Stomach smooth muscle (tissue), 2 donors: Measurements from ENCODE around the gene PJVK.
A peak's percentile ranks its signal among the peaks of the same experiment; 100 is the strongest.

Source experiments
- H3K27ac ChIP-seq: one replicate; pipeline ENCODE4 v1.7.0; 2013; ENCODE audit warnings: mild to moderate bottlenecking, low read length, inconsistent platforms
- H3K27me3 ChIP-seq, 2 donors: one replicate each; pipeline ENCODE4 v1.7.0; 2013; ENCODE audit warnings: low read length in 2 of 2; ENCODE audit not compliant: insufficient read depth in 2 of 2, control insufficient read depth in 1 of 2
- H3K36me3 ChIP-seq, 2 donors: one replicate each; pipeline ENCODE4 v1.7.0; 2013; ENCODE audit warnings: low read length in 2 of 2; ENCODE audit not compliant: control insufficient read depth in 2 of 2, insufficient read depth in 2 of 2
- H3K4me1 ChIP-seq: one replicate; pipeline ENCODE4 v1.7.0; 2013; ENCODE audit warnings: low read length; ENCODE audit not compliant: control insufficient read depth, insufficient read depth
- H3K4me3 ChIP-seq, 2 donors: one replicate each; pipeline ENCODE4 v1.7.0; 2013; ENCODE audit warnings: low read length in 2 of 2
- H3K9ac ChIP-seq, 2 donors: one replicate each; pipeline ENCODE4 v1.7.0; 2013; ENCODE audit warnings: low read length in 2 of 2, mild to moderate bottlenecking in 1 of 2
- H3K9me3 ChIP-seq, 2 donors: one replicate each; pipeline ENCODE4 v1.7.0; 2013; ENCODE audit warnings: low read length in 2 of 2; ENCODE audit not compliant: control insufficient read depth in 2 of 2
- donor health status: healthy.
- donor health status: Pancreatic carcinoma.

The PJVK gene

DNA sequence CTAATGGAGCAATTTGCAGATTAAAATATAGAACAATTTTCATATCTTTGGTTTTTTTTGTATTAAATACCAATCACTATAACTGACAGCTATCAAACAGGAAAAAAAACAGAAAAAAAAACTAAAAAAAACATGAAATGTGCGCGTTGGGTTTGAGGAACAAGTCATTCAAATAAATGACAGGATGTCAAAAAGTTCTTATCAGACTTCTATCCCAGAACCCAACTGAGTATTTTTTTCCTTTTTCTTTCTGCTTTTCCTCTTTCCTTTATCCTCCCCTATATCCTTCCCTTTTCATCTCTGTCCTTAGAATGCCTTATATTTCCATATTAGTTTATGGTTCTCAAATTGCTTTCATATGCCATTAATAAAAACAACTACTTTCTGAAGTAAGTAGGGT is 14.5 kb upstream of the PJVK start:
- H3K27me3 ChIP-seq: no peaks in the 10 kb centered on the region
- H3K4me1 ChIP-seq: no peaks in the 10 kb centered on the region
- no peak overlapping the region for H3K4me3 ChIP-seq
- no peak overlapping the region for H3K9ac ChIP-seq
- H3K9me3 ChIP-seq: no peaks in the 10 kb centered on the region
- peaks cover 33 to 52% of the 10 kb centered on the region in 2 donors for H3K36me3 ChIP-seq
- no peak overlapping the region for H3K27ac ChIP-seq

GRCh38 chr2:178441426-178441825 is 9.8 kb upstream of the PJVK start:
- no peaks in the 10 kb centered on the region for H3K9me3 ChIP-seq
- H3K9ac ChIP-seq: no peak overlapping the region
- H3K4me3 ChIP-seq: no peak overlapping the region
- H3K27me3 ChIP-seq: no peaks in the 10 kb centered on the region
- H3K4me1 ChIP-seq: no peaks in the 10 kb centered on the region
- H3K36me3 ChIP-seq: peaks cover 24 to 42% of the 10 kb centered on the region in 2 donors
- H3K27ac ChIP-seq: no peak overlapping the region

DNA sequence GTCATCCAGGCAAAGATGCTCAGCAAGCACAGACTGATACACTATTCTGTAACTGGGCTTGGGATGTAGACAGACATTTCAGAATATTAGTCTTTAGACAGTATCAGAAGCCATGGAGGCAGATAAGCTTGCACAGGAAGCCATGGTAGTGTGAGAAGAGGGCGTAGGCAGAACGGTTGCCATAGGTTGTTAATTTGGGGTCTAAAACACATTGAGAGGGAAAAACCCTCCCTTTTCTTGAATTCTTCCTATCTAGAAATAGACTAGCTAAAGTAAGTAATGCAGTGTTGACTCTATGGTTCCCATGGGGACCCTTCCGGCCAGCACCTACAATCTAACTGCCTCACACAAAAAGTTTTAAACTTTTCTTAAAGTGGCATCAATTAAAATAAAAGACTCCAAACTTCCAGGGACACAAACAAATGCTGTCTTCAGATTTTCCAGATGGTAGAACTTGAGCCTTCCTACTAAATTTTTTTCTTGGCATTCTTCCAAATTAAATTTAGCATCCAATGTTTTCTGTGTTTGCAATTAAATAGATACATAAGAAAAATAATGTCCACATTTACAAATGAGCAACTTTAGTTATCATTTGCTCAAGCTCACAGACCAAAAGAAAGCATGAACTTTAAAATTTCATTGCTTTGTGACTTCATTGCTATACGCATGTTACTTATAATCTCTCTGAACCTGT is 2.1 kb upstream of the PJVK start:
- H3K9me3 ChIP-seq: no peaks in the 10 kb centered on the region
- peaks cover 9 to 17% of the 10 kb centered on the region in 2 donors for H3K36me3 ChIP-seq
- no peaks in the 10 kb centered on the region for H3K27me3 ChIP-seq
- H3K4me3 ChIP-seq: peak overlapping the region in 1 of 2 donors; percentile 77
- no peak overlapping the region for H3K27ac ChIP-seq
- no peak overlapping the region for H3K9ac ChIP-seq
- H3K4me1 ChIP-seq: peaks cover 19% of the 10 kb centered on the region

GRCh38 chr2:178449700-178450523 is 1.3 kb upstream of the PJVK start:
- Histone ChIP-seq H3K4me3 (peak overlapping the region; percentile 77 to 87), H3K36me3 (peaks cover 9 to 15% of the 10 kb centered on the region in 2 donors), H3K9ac (peak overlapping the region; percentile 86 to 99), H3K27me3 (no peaks in the 10 kb centered on the region), H3K27ac (peak overlapping the region; percentile 99), H3K9me3 (no peaks in the 10 kb centered on the region), H3K4me1 (peaks cover 19% of the 10 kb centered on the region)

- H3K36me3 ChIP-seq: peaks cover 9 to 10% of the 10 kb centered on the region in 2 donors
- H3K9me3 ChIP-seq: no peaks in the 10 kb centered on the region
- peak overlapping the region; percentile 77 to 87 for H3K4me3 ChIP-seq
- H3K4me1 ChIP-seq: peaks cover 19% of the 10 kb centered on the region
- no peaks in the 10 kb centered on the region for H3K27me3 ChIP-seq
- peak overlapping the region; percentile 86 to 99 for H3K9ac ChIP-seq
- peak overlapping the region; percentile 99 for H3K27ac ChIP-seq
Observed at GRCh38 chr2:178450524-178450773, 729 bp upstream of the PJVK start.

DNA sequence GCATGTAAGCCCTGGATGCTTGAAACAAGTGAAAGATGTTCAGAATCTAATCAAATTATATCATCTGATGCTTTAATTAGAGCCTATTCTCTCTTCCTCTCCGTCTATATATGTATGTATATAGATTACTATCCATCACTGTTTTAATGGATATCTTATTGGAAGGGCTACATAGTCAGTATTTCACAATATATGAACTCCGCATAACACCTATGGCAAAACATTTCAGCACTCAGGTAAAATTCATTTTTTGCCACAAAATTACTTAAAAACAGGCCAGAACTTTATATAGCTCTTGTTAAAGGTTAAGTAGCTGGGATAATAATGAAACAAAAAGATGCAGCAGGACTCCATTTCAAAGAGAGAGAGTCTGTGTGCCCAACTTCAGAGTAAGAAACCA is 1.2 kb downstream of the PJVK start:
- Histone ChIP-seq H3K27me3 (no peaks in the 10 kb centered on the region), H3K4me1 (peaks cover 19% of the 10 kb centered on the region), H3K36me3 (peaks cover 1 to 6% of the 10 kb centered on the region in 2 donors), H3K27ac (peak overlapping the region; percentile 99), H3K9ac (no peak overlapping the region), H3K9me3 (no peaks in the 10 kb centered on the region), H3K4me3 (peak overlapping the region in 1 of 2 donors; percentile 77)

GRCh38 chr2:178452870-178453269 is 1.7 kb downstream of the PJVK start:
- Histone ChIP-seq H3K9me3 (no peaks in the 10 kb centered on the region), H3K27ac (no peak overlapping the region), H3K36me3 (peaks cover 0 to 6% of the 10 kb centered on the region in 2 donors), H3K4me1 (peaks cover 19% of the 10 kb centered on the region), H3K9ac (no peak overlapping the region), H3K4me3 (no peak overlapping the region), H3K27me3 (no peaks in the 10 kb centered on the region)

DNA sequence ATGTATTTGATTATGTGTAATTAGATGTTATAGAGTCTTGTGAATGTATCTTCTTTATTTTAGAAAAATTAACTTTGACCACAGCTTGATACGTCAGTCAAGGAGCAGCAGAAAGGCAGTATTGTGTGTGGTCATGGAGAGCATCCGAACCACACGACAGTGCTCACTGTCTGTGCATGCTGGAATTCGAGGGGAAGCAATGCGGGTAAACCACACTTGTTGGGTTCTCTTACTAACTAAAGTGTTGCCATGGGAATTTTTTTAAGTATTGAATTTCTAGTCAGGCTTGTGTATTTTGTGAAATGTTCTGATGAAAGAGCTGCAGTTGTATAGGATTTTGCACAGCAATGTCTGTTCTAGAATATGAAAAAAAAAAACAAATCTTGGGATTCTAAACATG is 4.8 kb downstream of the PJVK start:
- no peak overlapping the region for H3K4me3 ChIP-seq
- no peak overlapping the region for H3K27ac ChIP-seq
- H3K36me3 ChIP-seq: no peaks in the 10 kb centered on the region
- H3K9ac ChIP-seq: no peak overlapping the region
- H3K9me3 ChIP-seq: no peaks in the 10 kb centered on the region
- H3K27me3 ChIP-seq: no peaks in the 10 kb centered on the region
- peaks cover 5% of the 10 kb centered on the region for H3K4me1 ChIP-seq

- no peak overlapping the region for H3K4me3 ChIP-seq
- H3K27ac ChIP-seq: no peak overlapping the region
- H3K27me3 ChIP-seq: no peaks in the 10 kb centered on the region
- H3K9ac ChIP-seq: no peak overlapping the region
- no peaks in the 10 kb centered on the region for H3K4me1 ChIP-seq
- no peaks in the 10 kb centered on the region for H3K36me3 ChIP-seq
- no peaks in the 10 kb centered on the region for H3K9me3 ChIP-seq
Observed at GRCh38 chr2:178457390-178457886, 6.3 kb downstream of the PJVK start.

GRCh38 chr2:178469219-178469849 is 18.2 kb downstream of the PJVK start:
- peaks cover 0 to 2% of the 10 kb centered on the region in 2 donors for H3K36me3 ChIP-seq
- no peaks in the 10 kb centered on the region for H3K9me3 ChIP-seq
- no peak overlapping the region for H3K9ac ChIP-seq
- H3K4me3 ChIP-seq: no peak overlapping the region
- no peak overlapping the region for H3K27ac ChIP-seq
- peaks cover under 1% of the 10 kb centered on the region for H3K4me1 ChIP-seq
- no peaks in the 10 kb centered on the region for H3K27me3 ChIP-seq
